Suprapubic skin (tissue), 3 donors: ENCODE measurements around the gene PACRG.

Experiments used
- CTCF ChIP-seq, 2 donors: fragments of 200-600 bp in 1 of 2; fragments of 450-650 bp in 1 of 2; sonication (generic) in 1 of 2; IDR thresholded peaks; one replicate each; pipeline ENCODE4 v1.5.1; 2016 to 2019; ENCODE audit warnings: antibody characterized with exemption in 2 of 2, mild to moderate bottlenecking in 1 of 2, moderate library complexity in 1 of 2
- POLR2A ChIP-seq, 2 donors: fragments of 450-650 bp; IDR thresholded peaks; one replicate each; pipeline ENCODE4 v1.6.1; 2017; ENCODE audit warnings: antibody characterized with exemption in 2 of 2, mild to moderate bottlenecking in 2 of 2, moderate library complexity in 2 of 2

- TF ChIP-seq POLR2A (IDR thresholded peaks at IDR 0.05) (no peak), CTCF (IDR thresholded peaks at IDR 0.05) (peak in 1 of 2 donors; percentile 49)
Observed at GRCh38 chr6:163180874-163181541, 453.2 kb downstream of the PACRG start.
